ENCODE measurements around the gene GMFB.

Gene GMFB

GRCh38 chr14:54488646-54489317 is at the start of gene GMFB:
Gene GMFB (minus strand): TSS chr14:54488980. CDS start chr14:54488927, 53 bp downstream.
- DNase-seq = peak; percentile 85

- DNase-seq = no peak
These were observed 49.3 kb upstream of the GMFB start for GRCh38 chr14:54538055-54538454.

GRCh38 chr14:54537651-54538050 is 48.9 kb upstream of the GMFB start:
- no peak for DNase-seq

- DNase-seq = no peak
These were observed 46.9 kb upstream of the GMFB start for GRCh38 chr14:54535646-54536045.

- no peak for DNase-seq
These were observed 46.3 kb upstream of the GMFB start for GRCh38 chr14:54535126-54535525.

GRCh38 chr14:54533100-54533499 is 44.3 kb upstream of the GMFB start:
- DNase-seq = no peak

- no peak for DNase-seq
These were observed 43.6 kb upstream of the GMFB start for GRCh38 chr14:54532111-54533012.

- no peak for DNase-seq
These were observed 41.0 kb upstream of the GMFB start for GRCh38 chr14:54529811-54530210.

GRCh38 chr14:54528973-54529372 is 40.2 kb upstream of the GMFB start:
- DNase-seq = no peak

GRCh38 chr14:54524410-54524809 is 35.6 kb upstream of the GMFB start:
- DNase-seq = no peak

- DNase-seq = no peak
These were observed 27.9 kb upstream of the GMFB start for GRCh38 chr14:54516709-54517108.

- no peak for DNase-seq
These were observed 26.9 kb upstream of the GMFB start for GRCh38 chr14:54515670-54516069.

GRCh38 chr14:54512393-54512792 is 23.6 kb upstream of the GMFB start:
- no peak for DNase-seq

GRCh38 chr14:54509546-54510501 is 21.0 kb upstream of the GMFB start, which contains the start of gene CGRRF1:
Gene CGRRF1 (plus strand): TSS chr14:54509906. CDS start chr14:54509960, 54 bp downstream.
- peak; percentile 96 for DNase-seq

- peak; percentile 58 for DNase-seq
These were observed 14.7 kb upstream of the GMFB start for GRCh38 chr14:54503486-54503885.

GRCh38 chr14:54502602-54503001 is 13.8 kb upstream of the GMFB start:
- peak; percentile 60 for DNase-seq

- DNase-seq = no peak
These were observed 12.7 kb upstream of the GMFB start for GRCh38 chr14:54501480-54501879.

- DNase-seq = no peak
These were observed 12.0 kb upstream of the GMFB start for GRCh38 chr14:54500744-54501143.

- DNase-seq = no peak
These were observed 9.8 kb upstream of the GMFB start for GRCh38 chr14:54498579-54498978.

GRCh38 chr14:54498095-54498531 is 9.3 kb upstream of the GMFB start:
- no peak for DNase-seq

- DNase-seq = no peak
These were observed 8.4 kb upstream of the GMFB start for GRCh38 chr14:54497224-54497623.

- DNase-seq = no peak
These were observed 4.5 kb upstream of the GMFB start for GRCh38 chr14:54493293-54493692.

Data from OCI-M1 (cell line).